Right forelimb (tissue), 1 donor: ENCODE data around the gene TMPRSS6.

ENCODE experiments used
- DNase-seq: peaks from one replicate; pipeline ENCODE4 v3.0.0-alpha.2; 2018

TMPRSS6 gene

DNA sequence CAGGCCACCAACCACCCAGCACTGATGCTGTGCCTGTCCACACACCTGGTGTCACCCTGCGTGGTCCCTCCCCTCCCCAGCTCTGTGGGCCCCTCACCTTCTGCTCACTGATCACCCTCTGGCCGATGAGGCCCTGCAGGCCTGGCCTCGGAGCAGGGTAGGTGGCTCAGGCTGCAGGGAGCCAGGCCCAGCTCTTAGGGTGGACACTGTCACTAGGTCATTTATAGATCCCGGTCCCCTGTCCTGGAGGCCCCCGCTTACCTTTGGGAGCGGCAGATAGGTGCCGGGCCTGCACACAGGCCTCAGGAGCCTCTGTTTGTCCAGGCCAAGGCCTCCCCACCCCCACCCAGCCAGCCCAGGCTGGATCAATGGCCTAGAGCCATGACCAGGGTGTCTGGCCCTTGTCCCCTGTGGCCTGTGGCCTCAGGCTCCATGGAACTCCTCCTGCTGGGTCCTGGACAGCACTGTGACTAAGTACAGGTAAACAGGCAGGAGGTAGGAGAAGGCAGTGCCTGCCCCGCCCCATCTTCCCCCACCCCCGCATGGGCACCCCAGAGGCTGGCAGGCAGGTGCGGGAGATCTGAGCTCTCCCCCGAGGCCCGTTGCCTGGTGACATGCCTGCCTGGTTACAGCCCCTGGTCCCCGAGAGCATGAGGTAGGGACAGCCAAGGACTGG, at the start of gene TMPRSS6:
Gene TMPRSS6, minus strand, starts transcription at position 472 of the 676 bp plus-strand sequence. CDS start 6,296 bp downstream, outside the sequence.
- no peak for DNase-seq

DNA sequence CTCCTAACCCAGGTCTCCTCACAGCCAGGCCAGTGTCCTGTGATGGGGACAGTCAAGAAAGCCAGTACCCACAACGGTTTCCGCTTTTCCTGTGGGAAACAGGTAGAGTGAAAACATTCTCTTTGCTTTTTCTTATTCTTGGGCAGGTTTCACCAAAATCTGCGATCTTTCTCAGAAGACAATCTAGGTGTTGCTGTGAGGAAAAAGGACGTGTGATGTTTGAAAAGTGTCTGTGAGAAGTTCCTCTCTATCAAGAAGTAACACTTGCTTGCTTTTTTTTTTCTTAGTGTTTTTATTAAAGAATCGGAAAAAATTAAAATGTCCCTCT, 49.4 kb upstream of the TMPRSS6 start:
- no peak for DNase-seq

GRCh38 chr22:37157516-37158285, 48.2 kb upstream of the TMPRSS6 start:
- no peak for DNase-seq

DNA sequence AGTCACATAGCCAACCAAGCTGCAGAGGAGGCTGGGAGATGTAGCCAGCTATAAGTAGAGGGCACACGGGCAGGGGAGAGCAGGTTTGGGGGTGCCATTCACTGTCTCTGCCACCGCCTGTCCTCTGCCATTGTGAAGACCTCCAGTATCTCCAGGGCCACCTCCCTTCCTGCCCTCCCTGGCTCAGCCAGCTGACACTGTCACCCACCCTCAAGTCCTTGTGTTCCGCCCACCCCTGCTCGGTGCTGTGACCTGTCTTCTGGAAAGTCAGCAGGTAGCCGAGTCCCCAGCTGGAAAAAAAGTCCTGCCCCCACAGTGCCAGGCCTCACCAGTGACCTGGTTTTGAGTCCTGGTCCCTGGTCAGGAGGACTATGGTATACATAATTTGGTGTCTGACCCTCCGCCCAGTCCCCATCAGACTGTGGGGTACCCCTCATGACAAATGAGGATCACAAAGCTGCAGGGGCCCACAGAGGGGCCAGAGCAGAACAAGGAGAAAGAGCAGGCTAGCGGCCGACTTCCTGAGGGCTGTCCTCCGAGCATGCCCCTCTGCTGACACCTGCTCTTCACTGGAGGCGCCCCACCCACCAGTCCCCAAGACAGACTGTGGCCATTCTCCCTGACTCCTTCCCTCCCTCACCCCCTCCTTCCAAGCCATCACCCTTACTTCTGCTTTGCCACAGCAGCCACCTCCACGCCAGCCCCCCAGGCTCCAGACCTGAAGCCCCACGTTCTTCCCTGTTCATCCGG, 47.3 kb upstream of the TMPRSS6 start:
- DNase-seq = no peak

GRCh38 chr22:37155971-37156370, 46.5 kb upstream of the TMPRSS6 start:
- DNase-seq = no peak

- DNase-seq = no peak
Measured at GRCh38 chr22:37154925-37155712, 45.6 kb upstream of the TMPRSS6 start.

DNA sequence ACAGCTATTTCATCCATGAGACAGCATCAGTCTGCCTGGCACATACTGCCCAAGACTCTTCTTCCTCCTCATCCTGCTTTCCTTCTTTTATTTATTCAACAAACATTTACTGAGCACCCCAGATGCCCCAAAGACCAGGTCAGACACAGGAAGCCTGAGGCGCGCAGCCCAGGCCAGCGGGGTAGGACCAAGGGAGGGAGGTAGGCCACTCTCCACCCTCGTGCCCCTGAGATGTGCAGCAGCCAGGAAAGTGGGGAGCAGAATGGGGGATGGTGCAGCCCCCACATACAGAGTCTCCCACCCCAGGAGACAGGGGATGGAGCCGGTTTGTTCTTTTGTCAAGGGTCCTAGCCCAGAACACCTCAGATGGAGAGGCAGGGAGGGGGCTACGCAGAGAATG, 44.4 kb upstream of the TMPRSS6 start:
- DNase-seq = no peak

- DNase-seq = no peak
Measured at GRCh38 chr22:37151401-37151800, 41.9 kb upstream of the TMPRSS6 start.

DNA sequence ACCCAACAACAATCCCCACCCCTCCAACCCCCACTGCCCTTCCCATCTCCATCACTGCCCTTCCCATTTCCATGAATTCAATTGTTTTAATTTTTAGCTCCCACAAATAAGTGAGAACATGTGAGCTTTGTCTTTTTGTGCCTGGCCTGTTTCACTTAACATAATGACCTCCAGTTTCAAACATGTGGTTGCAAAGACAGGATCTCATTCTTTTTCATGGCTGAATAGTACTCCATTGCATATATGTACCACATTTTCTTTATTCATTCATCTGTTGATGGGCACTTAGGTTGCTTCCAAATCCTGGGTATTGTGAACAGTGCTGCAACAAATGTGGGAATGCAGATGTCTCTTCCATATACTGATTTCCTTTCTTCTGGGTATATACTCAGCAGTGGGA, 41.2 kb upstream of the TMPRSS6 start:
- no peak for DNase-seq

DNA sequence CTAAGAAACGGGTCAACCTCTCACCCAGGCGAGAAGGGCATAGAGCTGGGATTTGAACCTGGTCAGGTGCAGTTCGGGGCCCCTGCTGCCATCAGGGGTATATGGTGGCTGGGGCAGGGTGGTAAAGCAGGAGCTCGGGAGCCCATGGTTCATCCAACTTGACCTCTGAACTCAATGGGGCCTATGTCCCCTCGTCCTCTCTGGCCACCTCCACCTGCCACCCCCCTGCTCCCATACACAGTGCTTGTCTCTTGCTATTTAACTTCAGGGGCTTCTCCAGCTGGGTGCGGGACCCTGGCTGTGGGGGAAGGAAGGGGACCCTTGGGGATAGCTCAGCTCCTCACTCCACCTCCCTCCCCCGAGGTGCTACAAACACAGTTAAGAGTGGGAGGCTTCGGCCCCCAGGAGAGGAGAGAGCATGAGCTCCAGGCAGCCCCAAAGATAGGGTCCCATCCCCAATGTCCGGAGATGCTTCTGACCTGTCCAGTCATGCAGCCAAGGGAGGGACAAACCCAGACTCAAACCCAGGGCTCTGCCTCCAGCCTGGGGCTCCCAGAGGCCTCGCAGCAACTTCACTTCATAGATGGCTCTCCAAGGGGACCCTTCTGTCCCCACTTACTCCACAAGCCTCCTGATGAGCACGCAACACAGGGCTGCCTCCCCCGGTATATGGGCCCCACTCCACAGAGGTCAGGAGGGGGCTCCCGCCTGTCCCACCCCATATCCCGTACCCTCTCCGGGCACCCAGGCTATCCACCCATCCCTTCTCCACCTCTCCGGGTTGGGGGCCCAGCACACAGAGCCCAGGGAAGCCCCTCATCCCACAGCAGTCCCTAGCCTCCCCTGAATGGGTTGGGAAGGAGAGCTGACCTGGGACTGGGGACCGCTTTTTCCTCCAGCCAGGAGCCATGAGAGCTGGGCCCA, 39.5 kb upstream of the TMPRSS6 start:
- no peak for DNase-seq

DNA sequence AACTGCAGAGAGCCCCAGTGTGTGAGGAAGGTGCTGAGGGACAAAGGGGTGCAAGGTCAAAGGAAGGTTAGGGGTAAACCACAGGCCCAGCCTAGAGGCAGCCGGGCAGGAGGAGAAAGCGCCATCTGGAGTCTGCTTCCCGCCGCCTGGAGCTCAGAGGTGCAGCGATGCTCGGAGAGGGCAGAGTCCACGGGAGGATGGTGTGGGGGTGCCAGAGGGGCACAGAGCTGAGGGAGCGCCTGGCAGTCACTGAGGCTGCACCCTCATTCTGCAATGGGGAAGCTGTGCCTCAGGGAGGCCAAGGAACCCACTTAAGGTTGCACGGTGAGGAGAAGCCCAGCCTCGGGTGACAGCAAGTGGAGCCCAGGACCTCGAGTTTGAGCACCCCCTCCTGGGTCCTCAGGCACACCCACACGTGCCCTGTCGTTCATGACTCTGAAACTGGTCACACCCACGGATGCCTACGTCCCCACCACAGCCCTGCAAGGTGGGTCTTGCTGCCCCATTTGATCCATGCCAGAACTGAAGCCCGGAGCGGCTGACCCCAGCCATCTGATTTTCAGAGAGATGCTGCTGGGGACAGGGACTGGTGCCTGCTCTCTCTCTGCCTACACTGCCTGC, 38.6 kb upstream of the TMPRSS6 start:
- no peak for DNase-seq

DNA sequence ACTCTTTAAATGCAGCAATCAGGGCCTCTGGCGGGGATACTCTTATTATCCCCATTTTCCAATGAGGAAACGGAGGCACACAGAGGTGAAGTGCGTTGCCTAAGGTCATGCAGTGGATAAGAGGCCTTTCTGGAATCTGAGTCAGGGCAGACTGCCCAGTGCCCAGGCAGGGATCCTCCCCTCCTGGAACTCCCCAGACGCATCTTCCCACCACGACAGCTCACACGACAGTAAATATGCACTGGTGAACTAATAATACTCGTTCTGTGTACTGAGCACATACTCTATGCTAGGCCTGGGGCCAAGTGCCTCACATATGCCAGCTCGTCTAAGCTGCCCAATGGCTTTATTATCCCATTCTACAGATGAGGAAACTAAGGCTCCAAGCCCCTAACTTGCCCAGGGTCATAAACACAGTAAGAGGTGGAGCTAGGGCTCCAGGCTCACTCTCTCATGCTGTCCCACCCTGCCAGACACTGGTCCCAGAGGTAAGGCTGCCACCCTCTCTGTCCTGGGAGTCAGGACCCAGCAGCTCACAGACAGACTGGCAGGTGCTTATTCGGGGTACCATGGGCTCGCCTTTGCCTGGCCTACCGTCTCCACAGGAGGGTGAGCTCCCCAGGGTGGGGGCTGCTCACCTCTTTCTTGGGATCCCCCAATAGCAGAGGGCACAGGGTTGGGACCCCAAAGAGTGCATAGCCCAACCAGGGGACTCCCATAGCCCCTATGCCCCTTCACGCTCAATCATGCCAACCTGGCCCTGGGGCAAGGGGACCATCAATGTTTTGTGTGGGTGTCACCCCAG, 37.9 kb upstream of the TMPRSS6 start:
- DNase-seq = no peak

DNA sequence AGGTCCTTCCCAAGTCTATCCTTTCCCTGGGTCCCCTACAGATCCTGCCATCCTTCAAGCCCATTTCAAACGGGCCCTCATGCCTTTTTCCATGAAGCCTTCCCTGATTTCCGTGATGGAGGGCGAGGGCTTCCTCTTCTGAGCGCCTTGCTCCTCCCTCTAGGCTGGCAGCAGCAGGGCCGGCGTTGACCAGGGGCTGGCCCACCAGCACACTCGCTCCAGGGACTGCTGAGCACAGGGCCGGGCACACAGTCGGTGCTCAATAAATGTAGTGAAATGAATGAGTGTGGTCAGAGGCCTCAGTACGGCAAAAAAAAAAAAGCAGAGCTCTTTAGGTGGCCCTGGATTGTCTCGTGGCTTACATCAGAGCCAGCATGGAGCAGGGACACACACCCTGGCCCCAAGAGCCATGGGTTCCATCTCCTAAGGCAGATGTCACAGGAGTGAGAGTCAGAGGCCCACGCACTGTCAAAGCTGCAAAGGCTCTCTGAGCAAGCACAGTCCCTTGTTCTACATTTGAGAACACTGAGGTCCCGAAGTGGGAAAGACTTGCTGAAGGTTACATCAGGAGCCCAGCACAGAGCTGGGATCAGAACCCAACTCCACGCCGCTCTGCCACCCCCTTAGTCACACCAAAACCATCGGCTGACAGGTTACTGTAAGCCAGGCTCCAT, 37.1 kb upstream of the TMPRSS6 start:
- DNase-seq = no peak

DNA sequence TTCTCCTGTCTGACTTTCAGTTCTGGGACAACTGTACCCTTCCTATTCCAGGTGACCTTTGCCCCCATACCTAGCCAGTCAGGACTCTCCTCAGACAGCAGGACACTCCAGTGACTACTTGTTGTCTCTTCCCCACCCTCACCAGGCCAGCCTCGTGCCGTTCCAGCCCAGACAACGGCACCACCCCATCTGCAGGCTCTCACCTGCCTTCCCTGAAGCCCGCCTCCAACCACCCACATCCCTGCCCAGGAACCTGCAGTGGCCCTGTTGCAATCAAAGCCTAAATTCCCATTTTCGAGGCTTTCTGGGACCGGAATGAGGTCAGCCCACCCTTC, 36.5 kb upstream of the TMPRSS6 start:
- DNase-seq = no peak

DNA sequence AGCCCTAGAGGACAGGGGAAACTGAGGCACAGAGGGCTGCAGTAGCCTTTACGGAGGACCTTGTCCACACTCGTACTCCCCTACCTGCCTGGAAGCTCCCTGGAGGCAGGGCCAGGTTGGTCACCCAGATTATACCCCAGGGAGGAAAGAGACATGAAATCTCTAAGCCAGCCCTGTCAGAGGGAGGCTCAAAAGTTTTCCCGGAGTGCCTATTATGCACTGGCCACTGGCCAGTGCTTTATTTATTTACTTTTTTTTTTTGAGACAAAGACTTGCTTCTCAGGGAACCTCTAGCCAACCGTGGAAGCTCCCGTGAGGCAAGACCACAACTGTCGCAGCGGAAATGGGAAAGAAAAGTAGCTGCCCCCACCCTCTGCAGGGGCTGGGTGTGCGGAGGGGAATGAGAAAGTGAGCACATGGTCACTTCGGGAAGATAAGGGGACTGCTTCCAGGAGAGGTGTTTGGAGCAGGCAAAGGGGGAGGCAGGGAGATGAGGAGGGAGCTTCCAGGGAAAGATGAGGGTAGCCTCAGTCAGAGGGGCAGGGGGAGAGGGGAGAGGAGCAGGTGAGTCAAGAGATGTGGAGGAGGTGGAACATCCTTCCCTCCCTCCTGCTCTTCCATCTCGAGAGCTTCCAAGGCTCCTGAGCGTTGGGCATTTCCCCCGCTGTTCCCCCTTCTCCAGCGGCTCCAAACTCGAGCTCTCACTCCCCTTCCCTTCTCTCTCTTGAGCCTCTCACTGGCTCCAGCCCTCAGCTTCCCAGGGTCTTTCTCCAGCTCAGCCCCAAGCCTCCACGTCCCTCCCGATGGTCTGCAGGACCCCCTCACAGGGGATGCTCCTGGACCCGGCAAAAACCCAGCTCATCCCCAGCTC, 35.9 kb upstream of the TMPRSS6 start:
- DNase-seq = no peak

GRCh38 chr22:37144180-37144554, 34.7 kb upstream of the TMPRSS6 start:
- no peak for DNase-seq

DNA sequence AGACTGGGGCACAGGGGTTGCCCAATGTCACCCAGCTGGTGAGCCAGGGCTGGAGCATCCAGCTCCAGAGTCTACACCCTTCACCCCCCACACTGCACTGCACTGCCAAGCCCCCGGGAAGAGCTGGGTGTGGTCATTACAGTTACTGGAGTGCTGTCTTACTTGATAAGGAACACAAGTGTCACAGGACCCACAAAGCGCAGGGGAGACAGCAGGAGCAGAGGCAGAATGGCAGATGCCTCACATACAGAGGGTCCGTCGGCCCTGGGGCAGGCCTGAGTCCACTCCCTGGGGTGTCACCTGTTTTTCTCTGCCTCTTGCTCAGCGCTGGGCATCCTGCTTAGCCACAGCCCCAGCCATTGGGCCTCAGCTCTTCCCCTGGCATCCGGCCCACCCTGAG, 32.5 kb upstream of the TMPRSS6 start:
- no peak for DNase-seq

- DNase-seq = no peak
Measured at GRCh38 chr22:37141476-37141875, 32.0 kb upstream of the TMPRSS6 start.

DNA sequence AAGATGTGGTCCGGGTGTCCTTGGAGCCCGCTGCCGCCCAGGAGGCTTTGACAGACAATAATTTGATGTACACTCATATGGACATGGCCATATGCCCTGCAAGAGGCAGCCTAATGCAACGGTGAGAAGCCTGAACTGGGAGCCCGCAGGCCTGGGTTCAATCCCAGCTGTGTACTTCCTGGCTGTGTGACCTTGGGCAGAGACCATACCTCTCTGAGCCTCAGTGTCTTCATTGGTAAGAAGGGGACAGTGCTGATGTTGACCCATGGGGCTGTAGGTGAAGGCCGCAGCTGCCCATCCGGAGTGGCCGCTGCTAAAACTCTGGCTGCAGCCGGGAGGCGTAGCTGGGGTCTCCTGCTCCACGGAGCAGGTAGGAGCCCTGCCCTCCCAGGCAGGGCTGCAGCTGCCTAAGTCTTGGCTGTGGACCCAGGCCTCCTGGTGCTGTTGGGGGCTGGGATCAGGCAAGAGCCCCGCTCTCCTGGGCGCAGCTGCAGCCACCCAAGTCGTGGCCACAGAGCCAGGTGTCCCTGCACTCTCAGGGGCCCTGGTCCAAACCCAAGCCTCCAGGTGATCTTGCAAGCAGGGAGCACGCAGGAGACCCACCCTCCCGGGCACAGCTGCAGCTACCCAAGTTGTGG, 31.3 kb upstream of the TMPRSS6 start:
- DNase-seq = no peak
